ENCODE results near the gene OTOGL.

DNA sequence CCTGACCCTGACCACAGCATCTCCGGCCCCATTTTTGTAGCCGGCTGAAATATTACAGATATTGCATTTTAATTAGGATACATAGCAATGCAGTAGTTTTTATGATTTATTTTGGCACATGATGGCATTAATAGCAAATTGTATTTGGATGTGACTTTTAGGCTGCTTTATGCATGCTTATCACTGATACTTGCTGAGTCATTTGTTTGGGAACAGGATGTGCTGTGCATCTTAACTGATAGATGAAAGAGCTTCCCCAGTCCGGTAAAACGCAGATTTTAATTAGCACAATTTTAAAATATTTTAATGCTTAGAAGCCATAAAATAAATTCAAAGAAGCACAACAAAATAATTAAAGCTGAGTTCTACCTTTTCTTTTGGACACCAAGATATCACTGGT lies 90.7 kb downstream of the OTOGL start:
- TF ChIP-seq PPARA (CRISPR knock-in tag; IDR thresholded peaks at IDR 0.05; ENCODE audit: borderline replicate concordance) (no peak), ARNTL (CRISPR knock-in tag; IDR thresholded peaks at IDR 0.05; ENCODE audit: borderline replicate concordance, low read depth) (no peak), ZC3H10 (CRISPR knock-in tag; IDR thresholded peaks at IDR 0.05) (no peak), RARB (CRISPR knock-in tag; IDR thresholded peaks at IDR 0.05) (no peak), ZFP3 (CRISPR knock-in tag; IDR thresholded peaks at IDR 0.05) (no peak), ISL1 (CRISPR knock-in tag; IDR thresholded peaks at IDR 0.05) (no peak), ZNF8 (CRISPR knock-in tag; IDR thresholded peaks at IDR 0.05) (no peak), ZFP30 (CRISPR knock-in tag; IDR thresholded peaks at IDR 0.05) (no peak), GLIS3 (CRISPR knock-in tag; IDR thresholded peaks at IDR 0.05) (no peak), OSR1 (CRISPR knock-in tag; IDR thresholded peaks at IDR 0.05) (no peak), TCF4 (CRISPR knock-in tag; IDR thresholded peaks at IDR 0.05; ENCODE audit: borderline replicate concordance) (no peak), CSDC2 (CRISPR knock-in tag; IDR thresholded peaks at IDR 0.05) (no peak)
- TF ChIP-seq, protein P1, sequence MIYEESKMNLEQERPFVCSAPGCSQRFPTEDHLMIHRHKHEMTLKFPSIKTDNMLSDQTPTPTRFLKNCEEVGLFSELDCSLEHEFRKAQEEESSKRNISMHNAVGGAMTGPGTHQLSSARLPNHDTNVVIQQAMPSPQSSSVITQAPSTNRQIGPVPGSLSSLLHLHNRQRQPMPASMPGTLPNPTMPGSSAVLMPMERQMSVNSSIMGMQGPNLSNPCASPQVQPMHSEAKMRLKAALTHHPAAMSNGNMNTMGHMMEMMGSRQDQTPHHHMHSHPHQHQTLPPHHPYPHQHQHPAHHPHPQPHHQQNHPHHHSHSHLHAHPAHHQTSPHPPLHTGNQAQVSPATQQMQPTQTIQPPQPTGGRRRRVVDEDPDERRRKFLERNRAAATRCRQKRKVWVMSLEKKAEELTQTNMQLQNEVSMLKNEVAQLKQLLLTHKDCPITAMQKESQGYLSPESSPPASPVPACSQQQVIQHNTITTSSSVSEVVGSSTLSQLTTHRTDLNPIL (CRISPR knock-in tag; IDR thresholded peaks at IDR 0.05; ENCODE audit: low read depth): no peak
- TF ChIP-seq, protein P2, sequence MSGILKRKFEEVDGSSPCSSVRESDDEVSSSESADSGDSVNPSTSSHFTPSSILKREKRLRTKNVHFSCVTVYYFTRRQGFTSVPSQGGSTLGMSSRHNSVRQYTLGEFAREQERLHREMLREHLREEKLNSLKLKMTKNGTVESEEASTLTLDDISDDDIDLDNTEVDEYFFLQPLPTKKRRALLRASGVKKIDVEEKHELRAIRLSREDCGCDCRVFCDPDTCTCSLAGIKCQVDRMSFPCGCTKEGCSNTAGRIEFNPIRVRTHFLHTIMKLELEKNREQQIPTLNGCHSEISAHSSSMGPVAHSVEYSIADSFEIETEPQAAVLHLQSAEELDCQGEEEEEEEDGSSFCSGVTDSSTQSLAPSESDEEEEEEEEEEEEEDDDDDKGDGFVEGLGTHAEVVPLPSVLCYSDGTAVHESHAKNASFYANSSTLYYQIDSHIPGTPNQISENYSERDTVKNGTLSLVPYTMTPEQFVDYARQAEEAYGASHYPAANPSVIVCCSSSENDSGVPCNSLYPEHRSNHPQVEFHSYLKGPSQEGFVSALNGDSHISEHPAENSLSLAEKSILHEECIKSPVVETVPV (CRISPR knock-in tag; IDR thresholded peaks at IDR 0.05): no peak
